ENCODE results near the gene FOXD1.

DNA sequence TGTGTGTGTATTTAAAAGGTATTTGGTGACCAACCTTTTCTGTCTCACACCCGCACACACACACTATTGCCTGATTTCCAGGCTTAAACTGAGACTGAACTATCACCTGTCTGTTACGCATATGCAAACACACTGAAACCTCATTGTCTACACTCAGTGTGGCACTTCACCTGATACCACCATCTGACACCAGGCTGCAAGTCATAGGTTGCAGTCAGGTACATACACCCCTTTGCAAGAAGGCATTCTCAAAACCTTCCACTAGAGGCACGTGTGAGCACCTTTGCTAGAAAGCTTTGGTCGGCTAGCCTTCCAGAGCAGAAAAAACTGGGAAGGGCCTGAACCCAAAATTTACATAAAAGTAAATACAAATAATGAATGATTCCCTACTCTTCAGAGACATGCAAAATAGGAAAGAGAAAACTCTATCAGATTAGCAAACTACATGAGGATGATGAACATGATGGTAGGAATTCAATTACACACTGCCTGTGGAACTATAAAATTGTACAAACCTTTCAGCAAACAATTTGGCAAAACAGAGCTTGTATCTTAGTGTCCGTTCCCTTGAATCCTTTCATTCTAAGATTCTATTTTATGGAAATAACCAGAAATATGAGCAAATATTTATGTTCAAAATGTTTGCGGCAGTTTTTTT lies 5.9 kb upstream of the FOXD1 start:
- TF ChIP-seq, protein P1, sequence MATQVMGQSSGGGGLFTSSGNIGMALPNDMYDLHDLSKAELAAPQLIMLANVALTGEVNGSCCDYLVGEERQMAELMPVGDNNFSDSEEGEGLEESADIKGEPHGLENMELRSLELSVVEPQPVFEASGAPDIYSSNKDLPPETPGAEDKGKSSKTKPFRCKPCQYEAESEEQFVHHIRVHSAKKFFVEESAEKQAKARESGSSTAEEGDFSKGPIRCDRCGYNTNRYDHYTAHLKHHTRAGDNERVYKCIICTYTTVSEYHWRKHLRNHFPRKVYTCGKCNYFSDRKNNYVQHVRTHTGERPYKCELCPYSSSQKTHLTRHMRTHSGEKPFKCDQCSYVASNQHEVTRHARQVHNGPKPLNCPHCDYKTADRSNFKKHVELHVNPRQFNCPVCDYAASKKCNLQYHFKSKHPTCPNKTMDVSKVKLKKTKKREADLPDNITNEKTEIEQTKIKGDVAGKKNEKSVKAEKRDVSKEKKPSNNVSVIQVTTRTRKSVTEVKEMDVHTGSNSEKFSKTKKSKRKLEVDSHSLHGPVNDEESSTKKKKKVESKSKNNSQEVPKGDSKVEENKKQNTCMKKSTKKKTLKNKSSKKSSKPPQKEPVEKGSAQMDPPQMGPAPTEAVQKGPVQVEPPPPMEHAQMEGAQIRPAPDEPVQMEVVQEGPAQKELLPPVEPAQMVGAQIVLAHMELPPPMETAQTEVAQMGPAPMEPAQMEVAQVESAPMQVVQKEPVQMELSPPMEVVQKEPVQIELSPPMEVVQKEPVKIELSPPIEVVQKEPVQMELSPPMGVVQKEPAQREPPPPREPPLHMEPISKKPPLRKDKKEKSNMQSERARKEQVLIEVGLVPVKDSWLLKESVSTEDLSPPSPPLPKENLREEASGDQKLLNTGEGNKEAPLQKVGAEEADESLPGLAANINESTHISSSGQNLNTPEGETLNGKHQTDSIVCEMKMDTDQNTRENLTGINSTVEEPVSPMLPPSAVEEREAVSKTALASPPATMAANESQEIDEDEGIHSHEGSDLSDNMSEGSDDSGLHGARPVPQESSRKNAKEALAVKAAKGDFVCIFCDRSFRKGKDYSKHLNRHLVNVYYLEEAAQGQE (IDR thresholded peaks at IDR 0.05) = no peak
- TF ChIP-seq, protein P2, sequence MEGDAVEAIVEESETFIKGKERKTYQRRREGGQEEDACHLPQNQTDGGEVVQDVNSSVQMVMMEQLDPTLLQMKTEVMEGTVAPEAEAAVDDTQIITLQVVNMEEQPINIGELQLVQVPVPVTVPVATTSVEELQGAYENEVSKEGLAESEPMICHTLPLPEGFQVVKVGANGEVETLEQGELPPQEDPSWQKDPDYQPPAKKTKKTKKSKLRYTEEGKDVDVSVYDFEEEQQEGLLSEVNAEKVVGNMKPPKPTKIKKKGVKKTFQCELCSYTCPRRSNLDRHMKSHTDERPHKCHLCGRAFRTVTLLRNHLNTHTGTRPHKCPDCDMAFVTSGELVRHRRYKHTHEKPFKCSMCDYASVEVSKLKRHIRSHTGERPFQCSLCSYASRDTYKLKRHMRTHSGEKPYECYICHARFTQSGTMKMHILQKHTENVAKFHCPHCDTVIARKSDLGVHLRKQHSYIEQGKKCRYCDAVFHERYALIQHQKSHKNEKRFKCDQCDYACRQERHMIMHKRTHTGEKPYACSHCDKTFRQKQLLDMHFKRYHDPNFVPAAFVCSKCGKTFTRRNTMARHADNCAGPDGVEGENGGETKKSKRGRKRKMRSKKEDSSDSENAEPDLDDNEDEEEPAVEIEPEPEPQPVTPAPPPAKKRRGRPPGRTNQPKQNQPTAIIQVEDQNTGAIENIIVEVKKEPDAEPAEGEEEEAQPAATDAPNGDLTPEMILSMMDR (IDR thresholded peaks at IDR 0.05) = peak; percentile 59
